Measurements from ENCODE around the gene CTSL. TPM values are rescaled to one million over a fixed set of nuclear protein-coding genes. Genes with fewer than 3 reads are reported as not detected.
"Not testable (repeated sequence)": the region's sequence is repeated elsewhere in the genome, so short reads cannot be mapped to it uniquely, and the experiment has no call there.

The CTSL gene
- total RNA-seq, 1 donor from 2014 or later, result 70.1 TPM

- not testable (repeated sequence) for DNase-seq
These were observed 34.1 kb downstream of the CTSL start for GRCh38 chr9:87759980-87760379.

DNA sequence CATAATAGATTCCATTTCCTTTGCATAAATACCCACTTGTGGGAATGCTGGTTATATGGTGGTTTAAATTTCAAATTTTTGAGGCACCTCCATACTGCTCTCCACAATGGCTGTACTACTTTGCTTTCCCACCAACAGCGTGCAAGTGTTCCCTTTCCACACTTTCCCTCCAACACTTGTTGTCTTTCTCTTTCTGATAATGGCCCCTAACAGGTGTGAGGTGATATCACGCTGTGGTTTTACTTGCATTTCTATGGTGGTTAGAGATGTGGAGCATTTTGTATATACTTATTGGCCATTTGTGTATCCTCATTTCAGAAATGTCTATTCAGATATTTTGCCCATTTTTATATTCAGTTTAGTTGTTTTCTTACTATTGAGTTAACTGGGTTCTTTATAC lies 34.6 kb downstream of the CTSL start:
- DNase-seq, result no peak

- no peak for DNase-seq
These were observed 37.4 kb downstream of the CTSL start for GRCh38 chr9:87763286-87763685.

DNA sequence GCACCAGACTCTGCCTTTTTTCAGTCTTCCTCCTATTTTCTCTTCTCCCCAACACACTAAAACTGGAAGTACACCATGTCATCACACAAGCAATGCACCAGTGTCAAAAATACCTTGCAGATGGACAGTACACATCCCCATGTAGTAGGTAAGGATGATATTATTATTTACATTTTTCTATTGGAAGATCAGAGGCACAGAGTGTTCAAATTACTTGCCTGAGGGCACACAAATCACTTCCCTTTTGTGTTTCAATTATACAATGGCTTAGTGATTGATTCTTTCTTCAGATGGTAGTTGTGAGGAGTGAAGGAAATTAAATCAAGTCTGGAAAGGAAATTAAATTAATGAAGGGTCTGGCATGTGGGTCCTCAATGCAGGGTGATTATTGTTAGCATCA lies 39.6 kb downstream of the CTSL start:
- no peak for DNase-seq

GRCh38 chr9:87766697-87767096 lies 40.8 kb downstream of the CTSL start:
- DNase-seq, result peak; percentile 8

DNA sequence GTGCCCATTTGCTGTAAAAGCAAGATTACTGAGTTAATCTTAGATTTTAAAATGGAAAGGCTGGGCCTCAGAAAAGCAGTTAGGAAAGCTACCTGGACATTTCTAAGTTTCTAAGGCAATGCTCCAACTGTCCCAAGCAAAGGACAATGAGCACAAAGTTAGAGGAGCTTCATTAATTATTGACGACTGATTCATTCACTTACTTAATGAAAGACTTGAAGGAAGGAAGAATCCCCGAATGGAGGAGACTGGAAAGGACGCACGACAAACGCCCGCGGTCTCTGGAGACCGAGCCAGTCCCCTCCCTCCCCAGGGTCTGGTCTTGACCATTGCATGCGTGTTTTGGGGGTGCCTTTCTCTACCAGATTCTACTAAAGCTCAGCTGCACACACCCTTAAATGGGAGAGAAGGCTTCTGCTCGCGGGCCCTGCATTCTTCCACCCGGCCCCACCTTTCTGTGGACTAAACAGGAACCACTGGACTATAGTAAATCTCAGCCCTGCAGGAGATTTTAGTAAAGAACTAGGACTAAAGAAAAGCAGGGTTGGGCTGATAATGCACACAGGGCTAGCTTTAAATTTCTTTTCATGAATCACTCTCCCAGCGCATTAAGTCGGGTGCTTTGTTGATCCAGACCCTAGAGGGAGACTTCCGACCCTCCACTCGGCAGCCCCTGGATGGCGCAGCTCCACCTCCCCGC lies 44.8 kb downstream of the CTSL start:
- no peak for DNase-seq

DNA sequence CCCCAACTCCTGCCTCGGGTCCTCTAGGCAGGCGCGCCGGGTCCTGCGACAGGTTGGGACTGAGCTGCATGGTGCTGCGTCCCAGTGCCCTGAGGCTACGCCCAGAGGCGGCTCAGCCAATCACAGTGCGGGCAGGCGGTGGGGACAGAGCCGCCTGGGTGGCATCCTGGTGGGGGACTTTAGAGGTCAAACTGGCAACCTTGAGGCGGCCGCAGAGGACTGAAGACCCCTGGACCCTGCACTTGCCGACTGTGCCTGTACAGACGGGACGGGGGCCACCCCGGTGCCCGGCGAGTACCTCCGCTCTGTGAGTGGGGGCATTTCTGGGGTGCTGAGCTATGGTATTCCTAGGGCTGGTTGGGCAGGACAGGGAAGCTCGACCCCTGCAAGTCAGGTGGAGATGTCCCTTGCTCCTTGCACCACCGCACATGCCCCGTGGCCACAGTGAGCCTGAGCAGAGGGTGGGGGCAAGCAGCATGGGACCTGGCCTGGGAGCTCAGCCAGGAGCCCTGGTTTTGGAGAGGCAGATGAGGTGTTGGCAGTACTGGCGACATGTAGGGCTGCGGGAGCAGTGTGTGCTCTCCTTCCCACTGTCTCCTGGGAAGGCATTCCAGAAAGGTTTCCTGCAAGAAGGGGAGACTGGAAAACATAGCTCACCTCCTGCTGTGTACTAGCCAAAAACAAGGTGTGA lies 45.5 kb downstream of the CTSL start:
- DNase-seq, result no peak

- no peak for DNase-seq
These were observed 50.8 kb downstream of the CTSL start for GRCh38 chr9:87776481-87777379.

- DNase-seq, result no peak
These were observed 53.1 kb downstream of the CTSL start for GRCh38 chr9:87778996-87779395.

Other genes starting within 250 kb of the CTSL start
- 28.9 TPM for gene DAPK1, start 228.3 kb upstream of the CTSL start, total RNA-seq
- gene SPATA31E1, start 156.8 kb downstream of the CTSL start, total RNA-seq, result not detected
- 0.21 TPM for gene SPATA31C1, start 191.8 kb downstream of the CTSL start, total RNA-seq
- 6.9 TPM for gene CDK20, start 248.4 kb downstream of the CTSL start, total RNA-seq